Gastrocnemius medialis (tissue), 4 donors: Measurements from ENCODE around the gene TEX12. TPM values are rescaled to one million over a fixed set of nuclear protein-coding genes. Genes with fewer than 3 reads are reported as not detected.

ENCODE experiments used
- ATAC-seq, 2 donors: fragments of 150-250 bp; one replicate each; pipeline ENCODE4 v1.9.1; 2016
- DNase-seq, 2 donors: peaks; one replicate each; pipeline ENCODE4 v3.0.0-alpha.2; 2019
- H3K27ac ChIP-seq, 4 donors: fragments of 200-600 bp; sonication (generic); 1 replicate in 1 of 4; 2 replicates in 3 of 4; pipeline ENCODE4 v1.5.1; 2016 to 2018; ENCODE audit warnings: mild to moderate bottlenecking in 2 of 4, moderate library complexity in 1 of 4
- H3K27me3 ChIP-seq, 3 donors: fragments of 200-600 bp; sonication (generic) in 2 of 3; 1 replicate in 1 of 3; 2 replicates in 2 of 3; pipeline versions ENCODE4 v1.5.1 to v1.6.0; 2016 to 2019; ENCODE audit warnings: mild to moderate bottlenecking in 1 of 3, moderate library complexity in 1 of 3
- H3K36me3 ChIP-seq, 2 donors: fragments of 200-600 bp; sonication (generic) in 1 of 2; one replicate each; pipeline ENCODE4 v1.5.1; 2017 to 2018
- H3K4me1 ChIP-seq, 2 donors: fragments of 200-600 bp; sonication (generic) in 1 of 2; one replicate each; pipeline ENCODE4 v1.5.1; 2016 to 2017; ENCODE audit warnings: mild to moderate bottlenecking in 2 of 2
- H3K4me3 ChIP-seq, 4 donors: fragments of 200-600 bp; sonication (generic) in 3 of 4; 1 replicate in 1 of 4; 2 replicates in 3 of 4; pipeline ENCODE4 v1.5.1; 2016 to 2019; ENCODE audit warnings: mild to moderate bottlenecking in 2 of 4
- H3K9me3 ChIP-seq, 3 donors: fragments of 200-600 bp; sonication (generic) in 2 of 3; 1 replicate in 1 of 3; 2 replicates in 2 of 3; pipeline ENCODE4 v1.5.1; 2016 to 2019
- POLR2A ChIP-seq, 2 donors: fragments of 450-650 bp; IDR thresholded peaks; one replicate each; pipeline ENCODE4 v1.6.1; 2017; ENCODE audit warnings: antibody characterized with exemption in 2 of 2, mild to moderate bottlenecking in 2 of 2, moderate library complexity in 2 of 2
- in situ Hi-C, 4 donors: fragments of 200-750 bp; cut with MboI; loops; one replicate each; pipeline versions ENCODE4 v1.15.0 to v1.8.0; 2017; ENCODE audit warnings: low sequenced_read_pairs in 4 of 4
- intact Hi-C: fragments of 100-400 bp; cut with DNase I; formaldehyde crosslinking; loops from one replicate; pipeline ENCODE4 v1.15.1; 2023; ENCODE audit warnings: low total_unique reads
- total RNA-seq, 4 donors: library from RNA; depleted of rRNA; stranded (reverse); fragments of >200 nt; gene quantifications; one replicate each; pipeline versions ENCODE4 v1.1.0 to v1.2.3, GENCODE V29; 2016
- TF ChIP-seq, protein P1 (sequence below), 5 experiments: fragments of 450-650 bp in 3 of 5; fragments of 200-600 bp in 2 of 5; sonication (generic) in 2 of 5; IDR thresholded peaks in 4 of 5; conservative IDR thresholded peaks in 1 of 5; 1 replicate in 4 of 5; 2 replicates in 1 of 5; pipeline ENCODE4 v1.5.1; 2016 to 2019; ENCODE audit warnings: antibody characterized with exemption in 5 of 5, mild to moderate bottlenecking in 3 of 5, moderate library complexity in 3 of 5

TEX12 gene
- total RNA-seq, 4 donors from 2014 or later: 0.62 to 2.1 (median 0.68) TPM; not detected in 1

GRCh38 chr11:112172362-112172994, 5.3 kb downstream of the TEX12 start:
- H3K36me3 ChIP-seq: no peaks in the 10 kb centered on the region
- H3K4me3 ChIP-seq: no peak overlapping the region
- intact Hi-C loops: no loop called here
- peaks cover 27 to 28% of the 10 kb centered on the region in 2 donors for H3K4me1 ChIP-seq
- DNase-seq (no peak), ATAC-seq (no peak)
- no peaks in the 10 kb centered on the region for H3K27me3 ChIP-seq
- in situ Hi-C loops: no loop called here
- TF ChIP-seq, protein P1, sequence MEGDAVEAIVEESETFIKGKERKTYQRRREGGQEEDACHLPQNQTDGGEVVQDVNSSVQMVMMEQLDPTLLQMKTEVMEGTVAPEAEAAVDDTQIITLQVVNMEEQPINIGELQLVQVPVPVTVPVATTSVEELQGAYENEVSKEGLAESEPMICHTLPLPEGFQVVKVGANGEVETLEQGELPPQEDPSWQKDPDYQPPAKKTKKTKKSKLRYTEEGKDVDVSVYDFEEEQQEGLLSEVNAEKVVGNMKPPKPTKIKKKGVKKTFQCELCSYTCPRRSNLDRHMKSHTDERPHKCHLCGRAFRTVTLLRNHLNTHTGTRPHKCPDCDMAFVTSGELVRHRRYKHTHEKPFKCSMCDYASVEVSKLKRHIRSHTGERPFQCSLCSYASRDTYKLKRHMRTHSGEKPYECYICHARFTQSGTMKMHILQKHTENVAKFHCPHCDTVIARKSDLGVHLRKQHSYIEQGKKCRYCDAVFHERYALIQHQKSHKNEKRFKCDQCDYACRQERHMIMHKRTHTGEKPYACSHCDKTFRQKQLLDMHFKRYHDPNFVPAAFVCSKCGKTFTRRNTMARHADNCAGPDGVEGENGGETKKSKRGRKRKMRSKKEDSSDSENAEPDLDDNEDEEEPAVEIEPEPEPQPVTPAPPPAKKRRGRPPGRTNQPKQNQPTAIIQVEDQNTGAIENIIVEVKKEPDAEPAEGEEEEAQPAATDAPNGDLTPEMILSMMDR (IDR thresholded peaks at IDR 0.05 in 4 of 5, conservative IDR thresholded peaks at IDR 0.05 in 1 of 5): no peak
- no peak for TF ChIP-seq POLR2A (IDR thresholded peaks at IDR 0.05)
- no peaks in the 10 kb centered on the region for H3K9me3 ChIP-seq
- H3K27ac ChIP-seq: peak overlapping the region; percentile 72 to 81 (median 74)

DNA sequence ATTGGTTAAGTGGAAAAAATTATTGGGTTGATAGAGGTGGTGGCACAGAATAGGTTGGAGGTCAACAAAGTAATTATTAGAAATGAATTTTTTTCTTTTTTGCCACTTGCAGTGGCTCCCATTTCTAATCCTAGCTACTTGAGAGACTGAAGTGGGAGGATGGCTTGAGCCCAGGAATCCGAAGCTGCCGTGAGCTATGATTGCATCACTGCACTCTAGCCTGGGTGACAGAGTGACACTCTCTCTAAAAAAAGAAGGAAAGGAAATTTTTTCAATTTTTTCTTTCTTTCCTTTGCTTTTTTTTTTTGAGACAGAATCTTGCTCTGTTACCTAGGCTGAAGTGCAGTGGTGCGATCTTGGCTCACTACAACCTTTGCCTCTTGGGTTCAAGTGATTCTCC, 6.0 kb downstream of the TEX12 start:
- intact Hi-C loops (no loop called here), in situ Hi-C loops (no loop called here)
- H3K4me3 ChIP-seq: no peak overlapping the region
- H3K4me1 ChIP-seq: peaks cover 29 to 30% of the 10 kb centered on the region in 2 donors
- no peaks in the 10 kb centered on the region for H3K36me3 ChIP-seq
- ATAC-seq (peak; percentile 61 to 63), DNase-seq (peak; percentile 53 to 66)
- no peaks in the 10 kb centered on the region for H3K27me3 ChIP-seq
- TF ChIP-seq POLR2A (IDR thresholded peaks at IDR 0.05): no peak
- TF ChIP-seq, protein P1 (IDR thresholded peaks at IDR 0.05 in 4 of 5, conservative IDR thresholded peaks at IDR 0.05 in 1 of 5): no peak
- no peaks in the 10 kb centered on the region for H3K9me3 ChIP-seq
- H3K27ac ChIP-seq: peak overlapping the region; percentile 72 to 81 (median 74)

- peak within 1 kb of the TSS; percentile 35 to 54 (median 45) for H3K4me3 ChIP-seq
- peak within 1 kb of the TSS; percentile 72 to 81 (median 74) for H3K27ac ChIP-seq
- no peaks in the 10 kb centered on the region for H3K9me3 ChIP-seq
- peaks cover 33 to 37% of the 10 kb centered on the region in 2 donors for H3K4me1 ChIP-seq
- intact Hi-C loops: loop anchor here (1.0 kb wide), 1 partner anchor 62 kb away; no protein-coding TSS in a partner anchor
- DNase-seq (peak; percentile 72 to 87), ATAC-seq (peak; percentile 95 to 97)
- H3K36me3 ChIP-seq: no peaks in the 10 kb centered on the region
- no peaks in the 10 kb centered on the region for H3K27me3 ChIP-seq
- TF ChIP-seq, protein P1 (IDR thresholded peaks at IDR 0.05 in 4 of 5, conservative IDR thresholded peaks at IDR 0.05 in 1 of 5): peak; percentile 81 to 96 (median 84)
- peak in 1 of 2 donors; percentile 21 for TF ChIP-seq POLR2A (IDR thresholded peaks at IDR 0.05)
- in situ Hi-C loops: loop anchor here in 3 of 4 donors (5.0 kb wide), 1 partner anchor 58 kb away; no protein-coding TSS in a partner anchor
Measured at GRCh38 chr11:112174789-112175598, 7.8 kb downstream of the TEX12 start, which contains the start of gene BCO2. TSS of gene BCO2 (plus strand) at chr11:112175512. CDS start at chr11:112175602, 90 bp downstream.

- peaks cover 33 to 37% of the 10 kb centered on the region in 2 donors for H3K4me1 ChIP-seq
Measured at GRCh38 chr11:112175599-112175952, 8.4 kb downstream of the TEX12 start.

More at GRCh38 chr11:112175599-112175952, 8.4 kb downstream of the TEX12 start:
- H3K27me3 ChIP-seq: no peaks in the 10 kb centered on the region
- no peaks in the 10 kb centered on the region for H3K9me3 ChIP-seq
- intact Hi-C loops (no loop called here), in situ Hi-C loops (loop anchor here in 3 of 4 donors (5.0 kb wide), 1 partner anchor 58 kb away; no protein-coding TSS in a partner anchor)
- no peaks in the 10 kb centered on the region for H3K36me3 ChIP-seq
- no peak for TF ChIP-seq POLR2A (IDR thresholded peaks at IDR 0.05)
- TF ChIP-seq, protein P1 (IDR thresholded peaks at IDR 0.05 in 4 of 5, conservative IDR thresholded peaks at IDR 0.05 in 1 of 5): no peak
- peak overlapping the region; percentile 72 to 81 (median 74) for H3K27ac ChIP-seq
- H3K4me3 ChIP-seq: peak overlapping the region; percentile 35 to 54 (median 45)
- DNase-seq: no peak
- ATAC-seq: peak; percentile 37 to 52
